Fibroblast of peridontal ligament (primary cell): ENCODE results near the gene KCNB1.

Experiments
- DNase-seq: peaks from one replicate; pipeline ENCODE4 v3.0.0-alpha.2; 2010; ENCODE audit errors: extremely low read depth

KCNB1 gene

GRCh38 chr20:49435639-49436038 lies 46.8 kb downstream of the KCNB1 start:
- DNase-seq = no peak

- DNase-seq = no peak
Measured at GRCh38 chr20:49433333-49433732, 49.1 kb downstream of the KCNB1 start.

- no peak for DNase-seq
Measured at GRCh38 chr20:49432550-49432949, 49.9 kb downstream of the KCNB1 start.

- DNase-seq = no peak
Measured at GRCh38 chr20:49431329-49431728, 51.1 kb downstream of the KCNB1 start.

- no peak for DNase-seq
Measured at GRCh38 chr20:49430320-49430719, 52.1 kb downstream of the KCNB1 start.

GRCh38 chr20:49427751-49428518 lies 54.5 kb downstream of the KCNB1 start:
- DNase-seq = no peak

GRCh38 chr20:49426873-49427272 lies 55.6 kb downstream of the KCNB1 start:
- no peak for DNase-seq

GRCh38 chr20:49426395-49426794 lies 56.1 kb downstream of the KCNB1 start:
- DNase-seq = no peak

GRCh38 chr20:49424536-49424935 lies 57.9 kb downstream of the KCNB1 start:
- DNase-seq = no peak

GRCh38 chr20:49422161-49422560 lies 60.3 kb downstream of the KCNB1 start:
- no peak for DNase-seq

- DNase-seq = no peak
Measured at GRCh38 chr20:49420811-49421295, 61.6 kb downstream of the KCNB1 start.

GRCh38 chr20:49420292-49420691 lies 62.2 kb downstream of the KCNB1 start:
- no peak for DNase-seq

- no peak for DNase-seq
Measured at GRCh38 chr20:49419785-49420184, 62.7 kb downstream of the KCNB1 start.

GRCh38 chr20:49418809-49419208 lies 63.7 kb downstream of the KCNB1 start:
- no peak for DNase-seq

- DNase-seq = no peak
Measured at GRCh38 chr20:49417843-49418555, 64.5 kb downstream of the KCNB1 start.

GRCh38 chr20:49415668-49416044 lies 66.8 kb downstream of the KCNB1 start:
- DNase-seq = no peak

GRCh38 chr20:49415005-49415667 lies 67.3 kb downstream of the KCNB1 start:
- DNase-seq = no peak

- DNase-seq = no peak
Measured at GRCh38 chr20:49413677-49414076, 68.8 kb downstream of the KCNB1 start.

GRCh38 chr20:49412953-49413352 lies 69.5 kb downstream of the KCNB1 start:
- no peak for DNase-seq

GRCh38 chr20:49412254-49412653 lies 70.2 kb downstream of the KCNB1 start:
- no peak for DNase-seq

GRCh38 chr20:49411221-49411925 lies 71.1 kb downstream of the KCNB1 start:
- no peak for DNase-seq
